Gastroesophageal sphincter (tissue), 4 donors: ENCODE results near the gene MTHFD2L. TPM values are rescaled to one million over a fixed set of nuclear protein-coding genes. Genes with fewer than 3 reads are reported as not detected.

ENCODE experiments used
- ATAC-seq: fragments of 150-250 bp; one replicate; pipeline ENCODE4 v1.9.1; 2016; ENCODE audit warnings: mild to moderate bottlenecking, moderate library complexity
- H3K27ac ChIP-seq, 4 donors: fragments of 200-600 bp; sonication (generic) in 3 of 4; 1 replicate in 3 of 4; 2 replicates in 1 of 4; pipeline ENCODE4 v1.5.1; 2016 to 2019
- H3K27me3 ChIP-seq: fragments of 200-600 bp; sonication (generic); one replicate; pipeline ENCODE4 v1.5.1; 2019
- H3K36me3 ChIP-seq, 2 donors: fragments of 200-600 bp; sonication (generic); one replicate each; pipeline ENCODE4 v1.5.1; 2019; ENCODE audit warnings: control low read depth in 1 of 2
- H3K4me1 ChIP-seq, 3 donors: fragments of 200-600 bp; sonication (generic); 1 replicate in 2 of 3; 2 replicates in 1 of 3; pipeline ENCODE4 v1.5.1; 2016 to 2019; ENCODE audit warnings: control low read depth in 2 of 3
- H3K4me3 ChIP-seq, 2 donors: fragments of 200-600 bp; sonication (generic); one replicate each; pipeline ENCODE4 v1.5.1; 2019; ENCODE audit warnings: mild to moderate bottlenecking in 1 of 2, moderate library complexity in 1 of 2
- H3K9me3 ChIP-seq, 3 donors: fragments of 200-600 bp; sonication (generic); one replicate each; pipeline ENCODE4 v1.5.1; 2017 to 2019; ENCODE audit warnings: control low read depth in 2 of 3
- EP300 ChIP-seq: sonication (generic); formaldehyde crosslinking; IDR thresholded peaks from one replicate; pipeline ENCODE4 v1.6.1; 2017; ENCODE audit warnings: antibody characterized with exemption, mild to moderate bottlenecking
- POLR2A ChIP-seq, 2 donors: fragments of 450-650 bp; IDR thresholded peaks; one replicate each; pipeline ENCODE4 v1.6.1; 2017; ENCODE audit warnings: antibody characterized with exemption in 2 of 2, mild to moderate bottlenecking in 2 of 2, moderate library complexity in 1 of 2
- POLR2AphosphoS5 ChIP-seq: sonication (generic); formaldehyde crosslinking; IDR thresholded peaks from one replicate; pipeline ENCODE4 v1.6.1; 2017; ENCODE audit warnings: antibody characterized with exemption
- WGBS, 2 donors: methylation state at CpG; one replicate each; pipeline ENCODE4 v1.1.5; 2018; ENCODE audit warnings: low coverage in 1 of 2; 5-methylcytosine and 5-hydroxymethylcytosine counted together
- total RNA-seq, 4 donors: library from RNA; depleted of rRNA; stranded (reverse); fragments of >200 nt; gene quantifications; one replicate each; pipeline ENCODE4 v1.1.0, GENCODE V29; 2016
- TF ChIP-seq, protein P1 (sequence below), 4 experiments: fragments of 200-600 bp in 2 of 4; fragments of 450-650 bp in 2 of 4; sonication (generic) in 1 of 4; IDR thresholded peaks; one replicate each; pipeline ENCODE4 v1.5.1; 2017 to 2019; ENCODE audit warnings: antibody characterized with exemption in 4 of 4, mild to moderate bottlenecking in 2 of 4, moderate library complexity in 2 of 4

MTHFD2L gene
- total RNA-seq, 4 donors from 2014 or later = 12.4 to 29.0 (median 23.4) TPM

DNA sequence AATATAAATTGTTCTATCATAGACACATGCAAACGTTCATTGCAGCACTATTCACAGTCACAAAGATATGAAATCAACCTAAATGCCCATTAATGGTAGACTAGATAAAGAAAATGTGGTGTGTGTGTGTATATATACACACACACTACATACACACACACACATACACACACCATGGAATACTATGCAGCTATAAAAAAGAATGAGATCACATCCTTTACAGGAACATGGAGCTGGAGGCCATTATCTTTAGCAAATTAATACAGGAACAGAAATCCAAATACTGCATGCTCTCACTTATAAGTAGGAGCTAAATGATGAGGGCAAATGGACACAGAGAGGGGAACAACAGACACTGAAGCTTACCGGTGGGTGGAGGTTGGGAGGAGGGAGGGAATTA, 65.2 kb downstream of the MTHFD2L start:
- H3K27me3 ChIP-seq = no peaks in the 10 kb centered on the region
- no peak for TF ChIP-seq EP300
- TF ChIP-seq, protein P1, sequence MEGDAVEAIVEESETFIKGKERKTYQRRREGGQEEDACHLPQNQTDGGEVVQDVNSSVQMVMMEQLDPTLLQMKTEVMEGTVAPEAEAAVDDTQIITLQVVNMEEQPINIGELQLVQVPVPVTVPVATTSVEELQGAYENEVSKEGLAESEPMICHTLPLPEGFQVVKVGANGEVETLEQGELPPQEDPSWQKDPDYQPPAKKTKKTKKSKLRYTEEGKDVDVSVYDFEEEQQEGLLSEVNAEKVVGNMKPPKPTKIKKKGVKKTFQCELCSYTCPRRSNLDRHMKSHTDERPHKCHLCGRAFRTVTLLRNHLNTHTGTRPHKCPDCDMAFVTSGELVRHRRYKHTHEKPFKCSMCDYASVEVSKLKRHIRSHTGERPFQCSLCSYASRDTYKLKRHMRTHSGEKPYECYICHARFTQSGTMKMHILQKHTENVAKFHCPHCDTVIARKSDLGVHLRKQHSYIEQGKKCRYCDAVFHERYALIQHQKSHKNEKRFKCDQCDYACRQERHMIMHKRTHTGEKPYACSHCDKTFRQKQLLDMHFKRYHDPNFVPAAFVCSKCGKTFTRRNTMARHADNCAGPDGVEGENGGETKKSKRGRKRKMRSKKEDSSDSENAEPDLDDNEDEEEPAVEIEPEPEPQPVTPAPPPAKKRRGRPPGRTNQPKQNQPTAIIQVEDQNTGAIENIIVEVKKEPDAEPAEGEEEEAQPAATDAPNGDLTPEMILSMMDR (IDR thresholded peaks at IDR 0.05) = no peak
- TF ChIP-seq POLR2AphosphoS5 = no peak
- no peak for TF ChIP-seq POLR2A (IDR thresholded peaks at IDR 0.05)
- no peaks in the 10 kb centered on the region for H3K4me1 ChIP-seq
- no peak overlapping the region for H3K4me3 ChIP-seq
- no peaks in the 10 kb centered on the region for H3K9me3 ChIP-seq
- H3K27ac ChIP-seq = no peak overlapping the region
- peaks cover 0 to 7% of the 10 kb centered on the region in 2 donors for H3K36me3 ChIP-seq
- 81% methylated on average over 2 of the region's 2 CpGs for WGBS, 2 donors
- ATAC-seq = no peak

- 100% methylated on average over 1 of the region's 1 CpG for WGBS, 2 donors
- H3K27me3 ChIP-seq = no peaks in the 10 kb centered on the region
- ATAC-seq = no peak
Observed at GRCh38 chr4:74223801-74224200, 65.9 kb downstream of the MTHFD2L start.

GRCh38 chr4:74228691-74229640, 71.0 kb downstream of the MTHFD2L start:
- Histone ChIP-seq H3K27me3 (no peaks in the 10 kb centered on the region), H3K36me3 (peaks cover 0 to 7% of the 10 kb centered on the region in 2 donors), H3K9me3 (no peaks in the 10 kb centered on the region), H3K27ac (no peak overlapping the region), H3K4me3 (no peak overlapping the region), H3K4me1 (no peaks in the 10 kb centered on the region)
- WGBS, 2 donors = 42 to 86% methylated on average over 2 to 4 of the region's 4 CpGs
- TF ChIP-seq POLR2A (IDR thresholded peaks at IDR 0.05) = no peak
- TF ChIP-seq, protein P1 (IDR thresholded peaks at IDR 0.05) = peak; percentile 46 to 74 (median 55)
- no peak for TF ChIP-seq POLR2AphosphoS5
- ATAC-seq = no peak

More at GRCh38 chr4:74223801-74224200, 65.9 kb downstream of the MTHFD2L start:
- H3K9me3 ChIP-seq = no peaks in the 10 kb centered on the region
- H3K27ac ChIP-seq = no peak overlapping the region
- no peak overlapping the region for H3K4me3 ChIP-seq
- no peaks in the 10 kb centered on the region for H3K4me1 ChIP-seq
- peaks cover 0 to 7% of the 10 kb centered on the region in 2 donors for H3K36me3 ChIP-seq
- TF ChIP-seq POLR2A (IDR thresholded peaks at IDR 0.05) = no peak
- TF ChIP-seq, protein P1 (IDR thresholded peaks at IDR 0.05) = no peak
- no peak for TF ChIP-seq EP300
- no peak for TF ChIP-seq POLR2AphosphoS5

- H3K4me1 ChIP-seq = no peaks in the 10 kb centered on the region
- H3K27me3 ChIP-seq = no peaks in the 10 kb centered on the region
- ATAC-seq = peak; percentile 53
- WGBS, 2 donors = 57 to 65% methylated on average over 6 to 7 of the region's 7 CpGs
- peaks cover 0 to 7% of the 10 kb centered on the region in 2 donors for H3K36me3 ChIP-seq
- no peak for TF ChIP-seq EP300
- TF ChIP-seq, protein P1 (IDR thresholded peaks at IDR 0.05) = no peak
- TF ChIP-seq POLR2AphosphoS5 = no peak
- no peaks in the 10 kb centered on the region for H3K9me3 ChIP-seq
- no peak overlapping the region for H3K27ac ChIP-seq
- no peak overlapping the region for H3K4me3 ChIP-seq
Observed at GRCh38 chr4:74230902-74231499, 73.1 kb downstream of the MTHFD2L start.
